Pancreas (tissue), 10 donors: ENCODE measurements around the gene CD226. TPM values are rescaled to one million over a fixed set of nuclear protein-coding genes. Genes with fewer than 3 reads are reported as not detected.

Experiments used
- ATAC-seq, 4 donors: fragments of 200-7000 bp; cut with Tn5 transposase; one replicate each; pipeline versions ENCODE4 v1.8.0 to v1.9.1; 2020; ENCODE audit warnings: mild to moderate bottlenecking in 4 of 4, moderate library complexity in 4 of 4
- DNase-seq, 6 donors: peaks; one replicate each; pipeline ENCODE4 v3.0.0-alpha.2; 2020
- FAIRE-seq: peaks from 2 replicates; lab custom pipeline; 2012; peaks lifted over from hg19 to GRCh38; lab: Jason Lieb, UNC
- H3K27ac ChIP-seq, 4 donors: fragments of 200-600 bp; sonication (generic); 1 replicate in 3 of 4; 2 replicates in 1 of 4; pipeline versions ENCODE4 v1.5.0 to v1.8.0; 2020
- H3K27me3 ChIP-seq, 4 donors: fragments of 200-600 bp; one replicate each; pipeline ENCODE4 v1.8.0; 2021
- H3K36me3 ChIP-seq, 3 donors: fragments of 200-600 bp; sonication (generic) in 1 of 3; one replicate each; pipeline versions ENCODE4 v1.5.0 to v1.8.0; 2020 to 2021
- H3K4me1 ChIP-seq, 3 donors: fragments of 200-600 bp; one replicate each; pipeline ENCODE4 v1.8.0; 2021
- H3K4me3 ChIP-seq, 4 donors: fragments of 200-600 bp; sonication (generic) in 2 of 4; one replicate each; pipeline versions ENCODE4 v1.5.0 to v1.8.0; 2020 to 2021
- H3K9me3 ChIP-seq, 4 donors: fragments of 200-600 bp; one replicate each; pipeline ENCODE4 v1.8.0; 2021
- WGBS, 2 donors: extraction: QIAGEN DNeasy Blood & Tissue Kit; methylation state at CpG; one replicate each; pipeline ENCODE4 v1.1.7; 2013; 5-methylcytosine and 5-hydroxymethylcytosine counted together
- intact Hi-C, 3 donors: fragments of 100-400 bp; cut with DNase I; formaldehyde crosslinking; loops; one replicate each; pipeline versions ENCODE4 v1.11.1 to v1.14.2; 2022
- polyA plus RNA-seq, 2 donors: library from polyadenylated mRNA; stranded (reverse); fragments of 200-250 nt; gene quantifications; one replicate each; pipeline ENCODE4 v1.2.3, GENCODE V29; 2013
- total RNA-seq, 6 donors: library from RNA; stranded (reverse); fragmentation: NEBNext Ultra II Directional in 4 of 6; extraction: Animal tissue kit (Norgen Biotek cat#: 25700) in 4 of 6; gene quantifications; one replicate each; pipeline versions ENCODE4 v1.2.1 to v1.2.4, GENCODE V29; 2021 to 2023
- TF ChIP-seq, protein P1 (sequence below), 4 donors: fragments of 200-600 bp; sonication (generic) in 3 of 4; IDR thresholded peaks; one replicate each; pipeline versions ENCODE4 v1.5.0 to v1.8.0; 2021; ENCODE audit warnings: antibody characterized with exemption in 4 of 4
- donor health status: healthy with polysubstance abuse.
- donor health status: DM: no; HTN: no; CAD: no; lungs with moderate emphysema.
- donor health status: DM: no; HTN: no; CAD: no.
- donor health status: control.
- donor health status: control.
- donor health status: Bipolar disorder and iron deficiency.
- donor health status: DM: yes; HTN: yes; CAD: no.
- donor health status: DM: no; HTN: no; CAD: no.
- donor health status: DM: no; HTN: no; CAD: no.
- donor health status: DM: yes; HTN: yes; CAD: no.

CD226 gene
- total and polyA plus RNA-seq, 8 donors = 0.07 to 1.1 (median 0.38) TPM

DNA sequence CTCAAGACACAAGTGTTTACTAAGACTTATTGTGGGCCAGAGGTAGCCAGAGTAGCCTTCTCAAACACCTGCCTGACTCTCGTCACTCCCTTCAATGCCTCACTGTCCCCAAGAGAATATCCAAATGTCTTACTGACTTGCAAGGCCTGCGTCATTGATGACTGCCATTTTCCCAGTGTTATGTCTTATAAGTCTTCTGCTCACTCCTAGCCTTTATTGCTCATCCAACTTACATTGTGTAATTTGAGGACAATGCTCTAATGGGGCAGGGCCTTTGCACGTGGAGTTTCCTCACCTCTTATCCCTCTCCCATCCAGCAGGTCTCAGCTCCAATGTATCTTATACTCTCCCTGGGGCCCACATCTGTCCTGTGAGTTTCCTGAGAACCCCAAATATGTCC, 10.1 kb upstream of the CD226 start:
- WGBS, 2 donors = 90 to 93% methylated on average over 3 of the region's 3 CpGs
- Histone ChIP-seq H3K36me3 (no peaks in the 10 kb centered on the region), H3K4me3 (no peak overlapping the region), H3K27me3 (no peaks in the 10 kb centered on the region), H3K4me1 (no peaks in the 10 kb centered on the region), H3K27ac (no peak overlapping the region), H3K9me3 (no peaks in the 10 kb centered on the region)
- FAIRE-seq (no peak), DNase-seq (no peak), ATAC-seq (no peak)
- TF ChIP-seq, protein P1, sequence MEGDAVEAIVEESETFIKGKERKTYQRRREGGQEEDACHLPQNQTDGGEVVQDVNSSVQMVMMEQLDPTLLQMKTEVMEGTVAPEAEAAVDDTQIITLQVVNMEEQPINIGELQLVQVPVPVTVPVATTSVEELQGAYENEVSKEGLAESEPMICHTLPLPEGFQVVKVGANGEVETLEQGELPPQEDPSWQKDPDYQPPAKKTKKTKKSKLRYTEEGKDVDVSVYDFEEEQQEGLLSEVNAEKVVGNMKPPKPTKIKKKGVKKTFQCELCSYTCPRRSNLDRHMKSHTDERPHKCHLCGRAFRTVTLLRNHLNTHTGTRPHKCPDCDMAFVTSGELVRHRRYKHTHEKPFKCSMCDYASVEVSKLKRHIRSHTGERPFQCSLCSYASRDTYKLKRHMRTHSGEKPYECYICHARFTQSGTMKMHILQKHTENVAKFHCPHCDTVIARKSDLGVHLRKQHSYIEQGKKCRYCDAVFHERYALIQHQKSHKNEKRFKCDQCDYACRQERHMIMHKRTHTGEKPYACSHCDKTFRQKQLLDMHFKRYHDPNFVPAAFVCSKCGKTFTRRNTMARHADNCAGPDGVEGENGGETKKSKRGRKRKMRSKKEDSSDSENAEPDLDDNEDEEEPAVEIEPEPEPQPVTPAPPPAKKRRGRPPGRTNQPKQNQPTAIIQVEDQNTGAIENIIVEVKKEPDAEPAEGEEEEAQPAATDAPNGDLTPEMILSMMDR (IDR thresholded peaks at IDR 0.05) = no peak
- intact Hi-C loops = no loop called here

DNA sequence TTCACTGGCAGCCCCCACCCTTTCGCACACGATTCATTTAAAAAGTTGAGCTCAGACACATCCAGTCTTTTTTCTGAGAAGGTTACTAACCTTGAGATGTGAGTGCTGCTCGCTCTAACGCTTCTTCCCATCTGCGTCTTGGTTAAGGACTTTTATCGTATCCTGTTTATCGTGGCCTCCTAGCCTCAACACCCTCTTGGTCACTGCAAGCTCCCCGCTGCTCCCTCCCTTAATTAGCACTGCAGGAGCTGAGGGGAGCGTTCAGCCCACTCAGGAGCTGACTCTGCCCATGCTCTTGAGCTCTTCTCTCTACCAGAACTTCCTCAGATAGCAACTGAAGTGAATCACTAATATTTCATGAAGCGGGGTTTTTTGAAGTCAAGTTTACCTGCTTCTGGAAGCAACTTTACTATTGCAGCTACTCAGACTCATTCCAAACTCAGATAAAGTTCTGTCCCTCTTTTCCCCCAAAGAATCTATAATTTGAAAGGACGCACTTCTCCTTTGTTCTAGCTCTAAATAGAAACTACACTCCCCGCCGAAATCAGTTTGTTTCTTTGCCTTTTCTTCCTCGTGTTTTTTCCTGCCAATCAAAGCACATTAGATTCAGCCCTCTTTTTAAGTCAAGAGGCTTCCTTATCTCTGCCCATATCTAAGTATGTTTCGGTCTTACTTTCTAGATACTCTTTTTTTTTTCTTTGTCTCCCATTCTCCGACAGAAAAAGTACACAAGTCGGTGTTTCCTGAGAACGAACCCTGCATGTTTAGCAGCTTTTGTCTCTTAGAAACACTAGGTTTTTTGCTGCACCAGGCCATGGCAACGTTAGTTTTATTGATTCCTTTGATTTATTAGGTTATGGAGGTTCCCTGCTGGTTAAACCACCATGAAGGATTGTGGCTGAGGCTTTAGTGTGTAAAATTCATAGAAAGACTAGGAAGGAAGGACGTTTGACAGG, 9.3 kb upstream of the CD226 start:
- no peak for ATAC-seq
- Histone ChIP-seq H3K36me3 (no peaks in the 10 kb centered on the region), H3K4me3 (no peak overlapping the region), H3K9me3 (no peaks in the 10 kb centered on the region), H3K4me1 (no peaks in the 10 kb centered on the region), H3K27me3 (no peaks in the 10 kb centered on the region), H3K27ac (no peak overlapping the region)
- no peak for FAIRE-seq
- TF ChIP-seq, protein P1 (IDR thresholded peaks at IDR 0.05) = no peak
- intact Hi-C loops = no loop called here
- no peak for DNase-seq
- WGBS, 2 donors = 73 to 74% methylated on average over 20 of the region's 20 CpGs

DNA sequence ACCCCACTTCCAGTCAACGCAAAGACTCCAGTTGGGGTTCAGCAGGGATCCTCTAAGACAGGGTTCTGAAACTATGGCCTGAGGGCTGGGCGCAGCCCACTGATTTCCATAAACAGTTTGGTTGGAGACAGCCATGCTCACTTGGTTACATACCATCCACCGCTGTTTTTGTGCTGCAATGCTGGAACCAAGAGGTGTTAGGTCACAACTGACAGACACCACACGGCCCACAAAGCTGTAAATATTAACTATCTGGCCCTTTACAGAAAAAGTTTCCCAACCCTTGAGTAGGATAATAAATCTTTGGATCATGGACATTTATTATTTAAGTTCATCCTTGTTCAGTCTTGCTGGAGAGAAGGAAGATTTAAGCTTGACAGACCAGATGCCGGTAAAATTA, 8.4 kb upstream of the CD226 start:
- intact Hi-C loops = no loop called here
- Histone ChIP-seq H3K4me1 (no peaks in the 10 kb centered on the region), H3K36me3 (no peaks in the 10 kb centered on the region), H3K27ac (no peak overlapping the region), H3K27me3 (no peaks in the 10 kb centered on the region), H3K4me3 (no peak overlapping the region), H3K9me3 (no peaks in the 10 kb centered on the region)
- TF ChIP-seq, protein P1 (IDR thresholded peaks at IDR 0.05) = no peak
- FAIRE-seq (no peak), ATAC-seq (no peak), DNase-seq (no peak)
- 84 to 86% methylated on average over 5 of the region's 5 CpGs for WGBS, 2 donors

DNA sequence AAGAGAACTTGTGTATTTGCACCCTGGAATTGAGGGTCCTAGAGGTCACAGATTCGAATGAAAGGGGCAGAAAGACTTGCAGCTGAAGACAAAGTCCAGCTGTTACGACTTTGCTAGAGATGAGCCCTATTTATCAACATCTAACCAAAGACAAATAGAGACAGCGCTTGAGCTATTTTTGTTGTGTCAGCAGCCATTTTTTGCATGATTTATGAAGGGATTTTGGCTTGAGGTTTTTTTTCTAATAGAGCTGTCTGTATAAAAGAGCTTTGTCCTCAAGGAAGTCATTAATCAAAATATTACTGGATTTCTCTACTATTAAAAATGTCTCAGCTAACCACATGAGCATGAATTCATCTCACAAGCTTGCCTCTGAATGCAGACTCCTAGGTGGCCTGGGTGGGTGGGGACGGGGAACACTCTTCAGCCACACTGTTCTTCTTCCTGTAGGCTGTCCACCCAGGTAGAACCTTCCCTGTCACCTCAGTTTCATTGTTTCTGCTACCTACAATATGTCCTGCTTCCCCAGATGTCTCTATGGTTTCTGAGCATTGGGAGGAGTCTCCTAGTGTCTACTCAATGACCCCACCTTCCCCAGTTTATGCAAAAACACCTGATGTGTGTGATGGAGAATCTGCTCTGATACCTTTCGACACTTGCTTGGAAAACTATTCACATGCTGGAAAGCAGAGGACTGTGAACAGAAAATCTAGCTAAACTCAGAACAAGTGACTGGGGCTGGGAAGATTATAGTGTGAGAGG, 7.2 kb upstream of the CD226 start:
- intact Hi-C loops = no loop called here
- no peak for DNase-seq

More for the DNA sequence above, 7.2 kb upstream of the CD226 start:
- Histone ChIP-seq H3K4me3 (no peak overlapping the region), H3K36me3 (no peaks in the 10 kb centered on the region), H3K4me1 (no peaks in the 10 kb centered on the region), H3K27me3 (no peaks in the 10 kb centered on the region), H3K27ac (no peak overlapping the region), H3K9me3 (no peaks in the 10 kb centered on the region)
- WGBS, 2 donors = 62 to 63% methylated on average over 5 of the region's 5 CpGs
- FAIRE-seq (no peak), ATAC-seq (no peak)
- TF ChIP-seq, protein P1 (IDR thresholded peaks at IDR 0.05) = no peak
